HG03139 (cell line): ENCODE measurements around the gene SEL1L.
"Not testable (repeated sequence)": the region's sequence is repeated elsewhere in the genome, so short reads cannot be mapped to it uniquely, and the experiment has no call there.

ENCODE experiments used
- ATAC-seq: cut with Tn5 transposase; IDR thresholded peaks from one replicate; pipeline ENCODE4 v1.9.1; 2021; ENCODE audit not compliant: unreplicated experiment

SEL1L gene

DNA sequence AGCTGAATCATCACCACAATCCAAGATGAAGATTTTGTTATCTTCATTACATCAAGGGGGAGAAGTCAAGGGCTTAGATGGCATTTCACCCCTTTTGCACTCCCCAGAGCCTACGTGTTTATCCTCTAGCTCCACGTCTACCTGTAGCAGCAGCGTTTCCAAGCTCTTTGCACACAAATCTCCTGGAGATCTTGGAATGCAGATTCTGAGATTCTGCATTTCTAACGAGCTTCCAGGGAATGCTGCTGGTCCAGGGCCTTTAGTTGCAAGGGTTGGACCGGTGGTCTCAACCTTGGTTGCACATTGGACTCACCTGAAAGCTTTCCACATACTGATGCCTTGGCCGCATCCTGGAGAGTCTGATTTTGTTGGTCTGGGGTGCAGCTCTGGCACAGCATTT, 84.1 kb downstream of the SEL1L start:
- ATAC-seq = no peak

DNA sequence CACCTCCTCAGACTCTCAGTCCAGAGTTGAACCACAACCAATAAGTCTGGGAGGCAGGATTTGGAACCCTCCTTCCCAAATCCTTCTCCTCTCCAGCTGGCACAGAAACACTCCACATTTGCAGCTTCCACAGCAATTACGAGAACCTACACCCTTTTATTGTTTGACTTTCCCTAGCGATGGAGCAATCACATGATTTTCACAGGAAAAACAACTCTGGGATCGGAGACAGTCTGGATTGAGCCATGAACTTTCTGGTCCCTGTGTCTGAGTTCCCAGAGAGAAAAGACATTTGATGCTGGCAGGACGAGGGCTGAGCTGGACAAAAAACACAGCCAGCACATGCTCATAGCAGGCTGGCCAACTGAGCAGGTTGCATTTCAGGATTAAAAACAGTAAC, 84.5 kb downstream of the SEL1L start:
- ATAC-seq = no peak

DNA sequence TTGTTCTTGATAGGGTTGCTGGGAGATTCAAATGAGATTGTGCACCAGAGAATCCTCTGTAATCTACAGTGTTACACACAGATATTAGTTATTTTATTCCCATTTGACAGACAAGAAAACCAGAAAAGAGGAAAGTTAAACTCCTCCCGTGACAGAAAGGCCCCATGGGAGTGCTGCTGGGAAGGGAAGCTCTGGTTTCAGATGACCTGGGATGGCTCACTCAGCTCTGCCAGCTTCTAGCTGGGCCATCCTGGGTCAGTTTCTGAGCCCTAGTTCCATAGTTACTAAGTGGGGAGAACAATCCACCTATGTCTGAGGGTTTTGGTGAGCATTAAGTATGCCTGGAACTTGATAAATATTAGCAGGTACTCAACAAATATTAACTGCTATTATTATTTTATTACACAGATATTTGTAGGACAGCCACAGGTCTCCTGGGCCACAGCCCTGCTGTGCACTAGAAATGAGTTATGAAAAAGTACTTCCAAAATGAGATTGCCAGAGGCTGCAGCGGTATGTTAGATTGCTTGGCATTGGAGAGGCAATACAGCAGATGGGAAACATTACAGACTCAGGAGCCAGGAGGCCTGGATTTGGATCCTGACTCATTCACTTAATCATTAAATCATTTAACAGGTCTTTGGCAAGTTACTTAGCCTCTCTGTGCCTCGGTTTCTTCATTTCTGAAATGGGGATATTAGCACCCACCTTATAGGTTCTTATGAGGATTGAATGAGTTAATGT, 86.5 kb downstream of the SEL1L start:
- no peak for ATAC-seq

DNA sequence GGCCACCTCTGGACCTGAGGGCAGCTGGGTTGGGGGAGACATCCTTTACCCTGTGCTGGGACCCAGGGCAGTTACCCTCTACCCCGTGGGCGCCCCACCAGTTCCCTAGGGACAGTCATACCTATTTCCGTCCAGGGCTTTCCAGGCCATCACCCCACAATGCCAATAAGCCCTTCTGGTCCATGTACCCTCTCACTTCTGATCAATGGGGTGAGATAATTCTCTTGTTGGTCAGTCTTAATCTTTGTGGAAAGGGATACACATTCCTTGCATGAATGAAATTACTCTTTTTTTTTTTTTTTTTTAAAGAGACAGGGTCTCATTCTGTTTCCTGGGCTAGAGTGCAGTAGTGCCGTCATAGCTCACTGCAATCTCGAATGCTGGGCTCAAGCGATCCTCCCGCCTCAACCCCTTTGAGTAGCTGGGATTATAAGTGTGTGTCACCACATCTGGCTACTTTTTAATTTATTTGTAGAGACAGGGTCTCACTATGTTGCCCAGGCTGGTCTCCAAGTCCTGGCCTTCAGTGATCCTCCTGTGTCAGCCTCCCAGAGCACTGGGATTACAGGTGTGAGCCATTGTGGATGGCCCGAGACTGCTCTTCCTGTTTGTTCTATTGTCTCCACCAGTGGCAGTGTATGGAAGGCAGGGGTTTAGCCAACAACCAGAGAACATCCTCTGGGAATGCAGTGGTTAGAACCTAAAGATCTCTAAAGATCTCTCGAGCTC, 87.2 kb downstream of the SEL1L start:
- no peak for ATAC-seq

DNA sequence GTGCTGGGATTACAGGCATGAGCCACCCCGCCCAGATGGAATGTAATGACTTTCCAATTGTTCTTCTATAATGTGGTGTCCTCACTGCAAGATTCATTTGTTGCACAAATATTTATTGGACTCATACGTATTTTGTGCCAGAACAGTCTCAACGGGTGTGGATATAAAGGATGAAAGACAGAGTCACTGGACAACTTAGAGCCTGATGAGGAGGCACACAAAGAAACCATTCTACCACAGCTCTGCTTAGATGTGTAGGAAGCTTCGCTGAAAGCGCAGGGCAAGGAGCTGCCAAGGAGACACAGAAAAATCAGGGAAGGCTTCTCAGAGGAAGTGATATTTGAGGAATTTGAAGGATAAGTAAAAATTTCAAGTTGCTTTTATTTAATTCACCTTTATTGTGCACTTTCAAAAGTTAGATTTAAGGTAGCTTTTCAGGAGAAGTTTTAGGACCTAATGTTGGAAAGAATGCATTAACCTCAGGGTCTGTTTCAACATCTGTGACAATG, 92.0 kb downstream of the SEL1L start:
- ATAC-seq = no peak

DNA sequence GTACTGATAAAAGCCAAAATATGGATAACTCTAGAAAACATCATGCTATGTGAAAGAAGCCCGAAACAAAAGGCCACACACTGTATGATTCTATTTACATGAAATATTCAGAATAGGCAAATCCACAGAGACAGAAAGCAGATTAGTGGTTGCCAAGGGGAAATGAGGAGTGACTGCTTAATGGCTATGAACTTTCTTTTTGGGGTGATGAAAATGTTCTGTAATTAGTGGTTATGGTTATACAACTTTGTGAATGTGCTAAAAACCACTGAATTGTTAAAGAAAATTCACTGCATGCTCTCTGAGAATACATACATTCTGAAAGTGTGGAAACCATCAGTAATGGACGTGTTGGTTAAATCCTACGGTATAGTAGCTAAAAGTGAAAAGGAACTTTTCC, 93.6 kb downstream of the SEL1L start:
- no peak for ATAC-seq

DNA sequence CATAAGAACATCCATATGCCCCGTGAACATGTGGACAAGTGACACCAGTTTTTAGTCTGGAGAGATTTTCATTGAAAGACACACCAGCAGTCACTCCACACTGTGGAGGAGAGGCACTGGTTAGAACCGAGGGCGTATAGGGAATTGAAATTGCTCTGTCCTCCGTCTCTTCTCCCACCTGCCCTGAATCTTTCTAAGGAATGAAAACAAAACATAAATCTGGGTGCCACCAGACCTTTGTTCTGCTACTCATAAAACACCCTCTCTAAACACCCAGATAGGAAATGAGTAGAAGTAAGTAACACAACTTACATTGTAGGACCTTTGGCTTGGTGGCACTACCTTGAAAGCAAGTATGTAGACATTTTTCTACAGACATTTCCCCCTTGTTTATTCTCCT, 96.4 kb downstream of the SEL1L start:
- ATAC-seq = no peak

DNA sequence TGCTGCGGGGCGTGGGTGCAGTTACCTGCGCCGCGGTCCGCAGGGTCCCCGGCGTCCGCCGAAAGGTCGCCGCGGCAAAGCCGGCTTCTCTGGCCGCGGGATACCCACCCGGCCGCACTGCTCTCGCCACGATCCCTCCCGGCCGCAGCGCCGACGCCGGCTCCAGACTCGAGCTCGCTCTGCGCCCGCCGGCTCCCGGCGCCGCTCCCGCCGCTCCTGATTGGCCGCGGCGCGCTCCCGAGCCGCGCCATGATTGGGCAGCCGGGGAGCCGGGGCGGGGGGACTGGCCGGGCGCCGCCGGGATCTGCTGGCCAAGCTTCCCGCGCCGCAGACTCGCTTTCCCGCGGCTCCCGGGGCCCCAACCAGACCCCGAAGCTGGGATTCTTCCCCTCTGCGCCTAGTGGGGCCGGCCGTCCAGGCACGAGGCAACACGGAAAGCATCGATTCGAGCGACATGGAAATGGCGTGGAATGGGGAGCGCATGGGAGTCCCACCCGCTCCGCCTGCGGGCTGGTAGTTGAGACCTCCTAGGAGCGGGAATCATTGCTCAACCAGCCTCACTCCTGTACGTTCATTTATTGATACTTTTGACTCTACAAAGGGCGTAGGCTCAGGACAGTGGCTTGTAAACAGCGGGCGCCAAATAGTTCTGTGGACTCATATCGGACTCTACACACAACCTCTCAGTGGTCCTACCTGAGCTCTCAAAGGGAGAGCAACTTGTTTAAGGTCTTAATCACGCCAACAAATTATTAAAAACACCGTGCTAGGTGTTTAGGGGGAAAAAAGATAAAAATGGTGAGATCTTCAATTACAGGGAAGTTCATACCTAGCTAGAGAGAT, 97.1 kb downstream of the SEL1L start:
- peak; percentile 80 for ATAC-seq

DNA sequence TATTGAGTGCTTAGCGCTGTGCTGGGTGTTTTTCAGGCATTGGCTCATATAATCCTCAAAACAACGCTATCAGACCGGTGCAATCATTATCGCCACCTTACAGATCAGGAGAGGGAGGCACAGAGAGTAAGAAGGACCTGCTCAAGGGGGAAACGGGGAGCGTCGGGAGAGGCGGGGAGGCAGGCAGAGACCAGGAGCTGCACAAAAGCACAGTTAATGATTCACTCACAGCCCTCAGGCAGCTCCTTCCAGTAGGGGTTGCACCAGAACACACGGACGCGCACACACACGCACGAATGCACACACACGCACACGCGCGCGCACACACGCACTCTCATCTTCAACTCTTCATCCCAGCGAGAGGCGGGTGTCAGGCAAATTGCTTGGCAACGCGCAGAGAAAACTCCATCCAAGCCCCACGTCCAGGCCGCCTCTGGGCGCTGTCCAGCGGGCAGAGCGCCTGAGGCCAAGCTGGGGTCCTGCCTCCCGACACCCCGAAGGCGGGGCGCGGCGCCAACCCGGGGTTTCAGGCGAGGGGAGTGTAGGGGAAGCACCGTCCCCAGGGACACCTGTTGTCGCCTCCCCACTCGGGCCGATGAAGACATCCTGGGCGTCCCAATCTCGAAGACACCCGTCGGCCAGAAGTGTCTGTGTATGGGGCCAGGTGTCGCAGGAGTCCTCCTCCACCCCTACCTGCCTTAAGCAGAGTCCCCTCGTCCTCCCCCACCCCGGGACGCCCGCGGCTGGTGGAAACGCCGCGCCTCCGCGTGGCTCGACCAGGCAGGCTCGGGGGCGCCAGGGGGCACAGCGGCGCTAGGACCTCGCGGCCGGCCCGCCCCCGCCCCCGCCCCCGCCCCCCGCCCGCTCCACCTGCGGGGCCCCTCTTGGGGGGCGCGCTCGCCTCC, 98.0 kb downstream of the SEL1L start:
- peak; percentile 35 for ATAC-seq

DNA sequence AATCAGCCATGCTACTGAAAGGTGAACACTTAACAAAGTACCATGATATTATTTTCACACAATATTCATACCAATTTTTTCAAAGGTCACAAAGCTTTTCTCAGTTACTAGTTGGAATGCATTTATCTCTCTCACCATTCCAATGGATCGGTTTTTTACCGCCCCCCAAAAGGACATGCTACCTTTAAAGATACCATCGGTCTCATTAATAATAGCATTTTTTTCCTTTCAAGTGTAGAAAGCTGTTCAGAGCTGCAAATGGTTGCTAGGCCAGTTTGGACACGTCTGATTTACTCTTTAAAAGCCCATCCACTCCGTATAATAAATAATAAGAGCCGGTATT, 98.6 kb downstream of the SEL1L start:
- no peak for ATAC-seq

DNA sequence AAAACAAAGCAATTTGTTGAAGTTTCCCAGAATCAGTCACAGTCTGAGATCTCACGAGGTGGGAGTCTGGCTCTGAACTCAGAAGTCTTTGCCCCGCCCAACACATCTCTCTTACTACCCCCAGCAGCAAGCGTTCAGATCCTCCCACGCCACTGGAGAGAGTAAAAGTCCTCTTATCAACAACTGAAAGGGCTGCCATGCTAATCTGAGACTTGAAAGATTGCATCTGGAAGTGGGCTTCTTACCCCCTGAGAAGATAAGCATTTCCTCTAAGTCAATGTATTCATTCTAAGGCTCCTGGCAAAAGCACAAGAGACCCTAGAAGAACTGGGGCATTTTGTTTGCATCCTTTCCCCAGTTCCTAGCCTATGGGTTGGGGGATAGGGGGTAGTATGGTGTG, 99.4 kb downstream of the SEL1L start:
- ATAC-seq = no peak

DNA sequence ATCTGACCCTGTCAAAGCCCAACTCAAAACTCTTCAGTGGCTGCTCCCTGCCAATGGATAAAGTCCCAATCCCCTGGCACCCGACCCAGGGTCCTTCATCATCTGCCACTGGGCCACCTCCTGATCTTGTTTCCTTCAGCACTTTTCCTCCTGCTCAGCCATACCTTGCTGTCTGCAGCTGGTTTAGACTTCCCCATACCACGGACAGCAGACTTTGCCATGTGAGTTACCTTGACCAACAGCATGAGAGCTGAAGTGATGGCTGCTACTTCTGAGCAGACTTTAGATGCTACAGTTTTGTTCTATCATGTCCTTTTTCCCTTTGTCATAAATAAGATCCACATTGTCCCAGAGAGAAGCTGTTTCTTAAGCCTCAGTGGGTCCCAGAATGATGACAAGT, 100.3 kb downstream of the SEL1L start:
- no peak for ATAC-seq

DNA sequence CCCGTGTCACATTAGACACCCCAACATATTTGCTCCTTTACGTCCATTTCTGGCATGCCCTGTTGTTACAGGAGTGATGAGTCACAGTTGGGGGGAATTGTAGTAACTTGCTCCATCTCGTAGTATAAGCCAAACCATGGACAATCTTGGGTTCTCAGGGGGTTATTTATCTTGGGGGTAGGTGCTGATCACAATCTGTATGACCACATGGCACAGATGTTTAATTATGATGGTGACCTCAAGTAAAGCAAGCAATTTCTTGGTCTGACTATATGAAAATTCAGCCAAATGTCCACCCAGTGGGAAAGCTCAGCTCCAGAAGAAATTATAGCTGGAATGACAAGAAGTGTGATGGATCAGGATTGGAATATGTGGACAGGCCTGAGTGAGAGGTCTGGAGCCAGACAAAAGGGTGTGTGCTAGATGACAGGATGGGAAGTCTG, 101.4 kb downstream of the SEL1L start:
- no peak for ATAC-seq

DNA sequence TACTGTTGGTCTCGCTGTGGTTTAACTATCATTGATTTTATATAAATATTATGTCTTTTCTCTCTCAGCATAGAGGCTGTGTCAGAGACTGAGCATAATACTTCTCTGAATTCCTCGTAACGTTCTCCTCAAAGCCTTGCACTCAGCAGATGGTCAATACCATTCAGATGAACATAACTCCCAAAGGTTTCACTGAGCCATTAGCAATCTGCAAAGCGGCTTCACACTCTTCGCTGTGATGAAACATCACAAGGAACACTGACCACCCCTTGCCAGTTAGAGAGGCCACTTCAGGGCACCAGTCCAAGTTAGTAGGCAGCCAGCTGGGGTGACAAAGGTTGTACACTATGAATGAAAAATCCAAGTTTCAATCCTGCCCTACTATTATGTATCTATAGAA, 103.4 kb downstream of the SEL1L start:
- no peak for ATAC-seq

DNA sequence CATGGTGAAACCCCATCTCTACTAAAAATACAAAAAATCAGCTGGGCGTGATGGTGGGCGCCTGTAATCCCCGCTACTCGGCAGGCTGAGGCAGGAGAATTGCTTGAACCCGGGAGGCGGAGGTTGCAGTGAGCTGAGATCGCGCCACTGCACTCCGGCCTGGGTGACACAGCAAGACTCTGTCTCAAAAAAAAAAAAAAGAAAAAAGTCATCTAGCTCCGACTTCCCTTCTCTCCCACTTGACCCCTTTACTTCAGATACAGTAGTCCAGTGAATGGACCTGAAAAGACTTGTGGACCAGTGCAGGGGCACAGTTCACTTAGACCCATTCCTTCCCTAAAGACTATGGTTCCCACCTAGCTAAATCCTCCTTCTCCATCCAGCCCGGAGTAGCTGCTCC, 103.9 kb downstream of the SEL1L start:
- not testable (repeated sequence) for ATAC-seq

DNA sequence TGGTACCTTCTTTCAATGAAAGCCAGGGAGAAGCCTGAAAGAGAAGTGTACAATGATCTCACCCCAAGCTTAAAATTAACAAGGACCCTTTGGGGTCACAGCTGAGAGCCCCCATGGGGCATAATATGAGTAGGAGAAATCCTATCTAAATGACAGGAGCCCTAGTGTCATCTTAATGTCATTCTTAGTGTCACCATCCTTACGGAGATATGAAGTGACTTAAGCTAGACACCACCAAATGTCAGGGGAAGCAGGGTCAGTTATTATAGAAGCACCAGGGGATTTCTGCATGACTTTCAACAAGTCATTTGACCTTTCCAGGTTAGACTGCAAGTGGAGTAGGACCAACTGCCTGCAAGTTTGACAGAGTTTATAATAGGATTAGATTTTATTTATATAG, 104.6 kb downstream of the SEL1L start:
- no peak for ATAC-seq

DNA sequence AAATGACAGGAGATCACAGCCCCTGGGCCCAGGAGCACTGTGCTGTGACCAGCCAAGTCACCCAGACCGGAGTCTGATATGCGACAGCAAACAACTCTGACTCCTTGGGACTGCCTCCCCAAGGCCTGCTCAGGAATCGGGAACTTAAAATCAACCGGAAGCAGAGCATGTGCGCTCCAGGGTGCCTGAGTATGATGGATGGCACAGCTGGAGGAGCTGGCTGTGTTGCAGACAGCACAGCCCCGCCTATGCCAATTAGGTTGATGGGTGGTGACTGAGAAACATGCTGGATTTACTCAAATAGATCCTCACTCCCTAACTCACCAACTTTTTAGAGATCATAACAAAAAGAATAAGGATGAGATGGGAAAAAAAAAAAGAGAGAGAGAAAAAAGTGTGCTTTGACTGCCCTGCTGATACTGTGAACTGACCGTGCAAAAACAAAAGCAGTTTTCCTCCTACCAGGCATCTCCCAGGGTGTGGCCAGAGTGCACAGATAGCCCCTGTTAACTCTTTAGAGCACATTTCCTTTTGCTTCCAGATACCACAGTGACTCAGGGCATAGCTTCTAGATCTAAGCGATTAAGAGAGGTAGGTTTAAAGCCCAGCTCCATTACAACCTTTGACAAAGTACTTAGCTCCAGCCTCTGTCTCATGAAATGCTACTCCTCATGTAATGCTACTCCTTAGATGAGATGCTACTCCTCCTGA, 106.2 kb downstream of the SEL1L start:
- ATAC-seq = no peak

DNA sequence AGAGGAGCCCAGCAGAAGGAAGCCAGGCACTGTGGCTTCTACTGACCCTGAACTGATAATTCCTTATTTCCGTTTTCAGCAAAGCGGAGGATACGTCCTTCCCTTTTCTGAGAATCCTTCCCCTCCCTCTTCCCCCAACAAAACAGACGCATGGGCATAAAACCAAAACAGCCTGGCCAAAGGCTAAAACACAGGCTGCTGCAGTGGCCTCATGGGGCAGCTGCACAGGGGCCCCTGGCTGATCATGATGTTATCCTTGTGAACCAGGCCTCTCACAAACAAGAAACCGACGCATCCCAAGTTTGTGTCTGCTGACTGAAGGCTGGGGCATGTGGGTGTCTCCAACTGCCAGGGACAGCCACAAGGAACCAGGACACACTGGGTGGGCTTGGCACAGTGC, 110.1 kb downstream of the SEL1L start:
- no peak for ATAC-seq
